Motor neuron (in vitro differentiated cells): ENCODE results near the gene DLG2. TPM values are rescaled to one million over a fixed set of nuclear protein-coding genes. Genes with fewer than 3 reads are reported as not detected.
"Not testable (repeated sequence)": the region's sequence is repeated elsewhere in the genome, so short reads cannot be mapped to it uniquely, and the experiment has no call there.

Experiments used
- ATAC-seq, 8 experiments: fragments of 200-7000 bp; cut with Tn5 transposase; replicated peaks in 6 of 8; 2 replicates each; pipeline ENCODE4 v1.8.0; 2021; ENCODE audit warnings: mild to moderate bottlenecking in 8 of 8, moderate library complexity in 8 of 8
- H3K27ac ChIP-seq, 2 donors: fragments of 250-450 bp; sonication (Bioruptor Pico); 2 replicates each; pipeline ENCODE4 v1.9.0; 2021; ENCODE audit warnings: antibody characterized with exemption in 2 of 2, mild to moderate bottlenecking in 2 of 2, moderate library complexity in 1 of 2
- H3K4me1 ChIP-seq, 2 donors: fragments of 250-450 bp; sonication (Bioruptor Pico); replicated peaks in 1 of 2; 2 replicates each; pipeline ENCODE4 v1.6.1; 2021; ENCODE audit warnings: antibody characterized with exemption in 2 of 2, mild to moderate bottlenecking in 2 of 2, moderate library complexity in 1 of 2
- H3K4me3 ChIP-seq, 5 donors: fragments of 250-450 bp; sonication (Bioruptor Pico); 2 replicates each; pipeline ENCODE4 v1.9.0; 2021; ENCODE audit warnings: antibody characterized with exemption in 5 of 5, mild to moderate bottlenecking in 5 of 5, moderate library complexity in 4 of 5
- WGBS, 10 experiments: fragments of 450-650 bp; shearing (Covaris generic); methylation state at CpG; one replicate each; pipeline ENCODE4 v1.0.0; 2022; 5-methylcytosine and 5-hydroxymethylcytosine counted together
- in situ Hi-C, 9 experiments: fragments of 400-800 bp; cut with MboI; loops; one replicate each; pipeline ENCODE4 v1.15.0; 2021; ENCODE audit warnings: low sequenced_read_pairs in 9 of 9, low pct_unique_long_range_greater_than_20kb in 2 of 9; ENCODE audit not compliant: unreplicated experiment in 9 of 9
- total RNA-seq, 8 experiments: library from RNA; unstranded; fragments of 300-600 nt; gene quantifications; 2 replicates each; pipeline versions ENCODE4 v1.2.3 to v1.2.4, GENCODE V29; 2022

The DLG2 gene
- total RNA-seq, 8 experiments from 2014 or later = 1.3 to 17.5 (median 6.5) TPM

DNA sequence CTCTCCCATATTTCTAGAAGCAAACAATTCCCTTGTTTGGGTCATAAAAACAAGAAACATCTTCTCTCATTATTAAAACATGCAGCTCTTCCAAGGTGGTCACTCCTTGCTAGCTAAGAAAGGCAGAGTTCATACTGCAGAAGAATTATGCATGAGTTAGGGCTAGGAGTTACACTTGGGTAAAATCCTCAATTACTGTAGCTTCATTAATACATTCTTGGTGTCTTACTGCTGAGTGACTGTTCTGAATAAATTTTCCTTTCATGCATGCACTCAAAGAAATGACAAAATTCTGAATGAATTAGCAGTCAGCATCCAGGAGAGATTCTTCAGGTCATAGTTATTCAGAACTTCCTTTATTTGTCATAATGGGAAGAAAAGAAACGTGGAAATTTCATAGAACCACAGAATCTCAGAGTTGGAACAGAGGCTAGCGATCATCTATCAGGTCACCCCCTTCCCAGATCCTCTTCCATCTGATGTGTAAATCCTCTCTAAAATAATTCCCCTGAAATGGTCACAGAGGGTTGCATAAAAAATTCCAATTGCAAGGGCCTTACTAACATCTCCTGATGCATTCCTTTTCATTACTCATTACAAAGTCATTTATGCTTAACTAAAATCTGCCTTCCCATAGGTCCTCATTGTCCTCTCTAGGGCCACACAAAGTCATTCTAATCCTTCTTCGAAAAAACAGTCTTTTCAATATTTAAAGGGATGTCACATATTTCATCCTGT lies 771.5 kb downstream of the DLG2 start:
- Histone ChIP-seq H3K4me1 (no peaks in the 10 kb centered on the region), H3K27ac (no peak overlapping the region), H3K4me3 (no peak overlapping the region)
- in situ Hi-C loops = no loop called here
- WGBS, 10 experiments = 0 to 100% (median 48%) methylated on average over 1 to 3 of the region's 3 CpGs; no CpG with 5 or more reads in 2 of the 10 experiments
- ATAC-seq = peak in 3 of 8 experiments; percentile 83 to 88 (median 83)

DNA sequence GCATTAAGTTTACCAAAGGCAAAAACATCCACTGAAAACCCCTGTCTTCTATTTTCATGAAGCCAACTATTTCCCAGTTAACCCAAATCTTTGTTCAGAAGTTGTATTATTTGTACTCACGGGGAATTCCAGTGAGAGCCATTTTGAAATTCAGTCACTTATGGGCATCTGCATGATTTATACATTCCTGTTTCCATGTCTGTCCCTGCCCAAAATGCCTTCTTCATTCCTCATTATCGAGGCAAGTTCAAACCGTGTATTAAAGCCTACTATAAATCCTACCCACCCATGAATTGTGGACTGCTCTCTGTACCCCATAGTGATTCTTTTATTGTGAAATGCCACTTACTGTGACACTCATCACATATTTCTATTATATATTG lies 772.7 kb downstream of the DLG2 start:
- no peaks in the 10 kb centered on the region for H3K4me1 ChIP-seq
- in situ Hi-C loops = no loop called here
- 0 to 100% (median 71%) methylated on average over 1 to 3 of the region's 3 CpGs; no CpG with 5 or more reads in 2 of the 10 experiments for WGBS, 10 experiments
- H3K27ac ChIP-seq = no peak overlapping the region
- peak in 3 of 8 experiments; percentile 16 to 67 (median 61) for ATAC-seq
- no peak overlapping the region for H3K4me3 ChIP-seq

DNA sequence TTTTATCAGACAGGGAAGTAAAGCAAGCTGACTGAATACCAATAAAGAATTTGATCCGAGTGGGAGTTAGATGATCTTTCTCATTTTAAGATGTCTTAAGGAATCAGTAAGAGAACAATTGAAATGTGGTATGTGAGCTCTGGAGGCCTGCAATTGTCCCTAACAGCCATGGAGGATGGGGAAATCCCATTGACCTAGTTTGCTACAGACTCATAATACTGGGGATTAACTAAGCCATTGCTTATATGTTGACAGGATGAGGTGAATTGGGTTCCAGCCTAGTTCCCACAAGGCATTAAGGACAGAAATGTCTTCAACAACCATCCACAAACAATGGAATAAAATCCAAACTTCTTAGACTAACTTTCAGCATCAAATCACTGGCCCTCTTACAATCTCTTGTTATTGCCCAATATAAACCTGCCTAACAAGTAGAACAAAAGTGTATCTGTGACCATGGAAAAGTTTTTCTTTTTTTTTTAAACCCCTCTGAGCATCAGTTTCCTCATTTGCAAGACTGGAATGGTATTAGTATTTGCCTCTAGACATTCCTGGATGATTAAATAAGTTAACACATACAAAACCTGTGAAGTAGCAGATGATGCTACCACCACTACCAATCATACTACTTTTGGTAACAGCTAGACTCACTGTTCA lies 773.2 kb downstream of the DLG2 start:
- H3K4me1 ChIP-seq = no peaks in the 10 kb centered on the region
- no peak for ATAC-seq
- no peak overlapping the region for H3K4me3 ChIP-seq
- H3K27ac ChIP-seq = no peak overlapping the region
- in situ Hi-C loops = no loop called here
- 0 to 100% (median 95%) methylated on average over 1 of the region's 1 CpG; no CpG with 5 or more reads in 2 of the 10 experiments for WGBS, 10 experiments

DNA sequence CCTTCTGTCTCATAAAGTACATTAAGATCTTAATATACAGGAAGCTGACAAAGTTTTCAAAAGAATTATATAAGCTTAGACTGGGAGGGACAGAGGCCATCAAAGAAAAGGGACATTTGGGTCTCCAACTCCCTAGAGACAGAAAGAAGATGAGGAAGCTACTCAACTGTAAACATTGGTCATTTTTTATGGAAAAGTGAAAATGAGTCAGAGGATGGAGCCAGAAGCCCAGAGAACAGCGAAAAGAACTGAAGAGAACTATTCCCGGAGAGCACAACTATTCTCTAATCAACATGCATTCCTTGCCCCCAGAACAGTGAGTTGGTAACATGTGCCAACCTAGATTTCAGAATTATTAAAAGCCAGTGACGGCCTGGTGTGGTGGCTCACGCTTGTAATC lies 779.3 kb downstream of the DLG2 start:
- no peak overlapping the region for H3K27ac ChIP-seq
- no peaks in the 10 kb centered on the region for H3K4me1 ChIP-seq
- in situ Hi-C loops = no loop called here
- ATAC-seq = no peak
- WGBS, 10 experiments = 80 to 100% (median 89%) methylated on average over 1 to 4 of the region's 4 CpGs; no CpG with 5 or more reads in 4 of the 10 experiments
- H3K4me3 ChIP-seq = no peak overlapping the region

DNA sequence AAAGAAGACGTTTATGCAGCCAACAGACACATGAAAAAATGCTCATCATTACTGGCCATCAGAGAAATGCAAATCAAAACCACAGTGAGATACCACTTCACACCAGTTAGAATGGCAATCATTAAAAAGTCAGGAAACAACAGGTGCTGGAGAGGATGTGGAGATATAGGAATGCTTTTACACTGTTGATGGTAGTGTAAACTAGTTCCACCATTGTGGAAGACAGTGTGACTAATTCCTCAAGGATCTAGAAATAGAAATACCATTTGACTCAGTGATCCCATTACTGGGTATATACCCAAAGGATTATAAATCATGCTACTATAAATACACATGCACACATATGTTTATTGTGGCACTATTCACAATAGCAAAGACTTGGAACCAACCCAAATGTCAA lies 786.9 kb downstream of the DLG2 start:
- WGBS, 10 experiments = 0 to 100% (median 85%) methylated on average over 1 of the region's 1 CpG; no CpG with 5 or more reads in 4 of the 10 experiments
- H3K4me3 ChIP-seq, H3K4me1 ChIP-seq, in situ Hi-C loops, H3K27ac ChIP-seq, ATAC-seq: not testable (repeated sequence)

DNA sequence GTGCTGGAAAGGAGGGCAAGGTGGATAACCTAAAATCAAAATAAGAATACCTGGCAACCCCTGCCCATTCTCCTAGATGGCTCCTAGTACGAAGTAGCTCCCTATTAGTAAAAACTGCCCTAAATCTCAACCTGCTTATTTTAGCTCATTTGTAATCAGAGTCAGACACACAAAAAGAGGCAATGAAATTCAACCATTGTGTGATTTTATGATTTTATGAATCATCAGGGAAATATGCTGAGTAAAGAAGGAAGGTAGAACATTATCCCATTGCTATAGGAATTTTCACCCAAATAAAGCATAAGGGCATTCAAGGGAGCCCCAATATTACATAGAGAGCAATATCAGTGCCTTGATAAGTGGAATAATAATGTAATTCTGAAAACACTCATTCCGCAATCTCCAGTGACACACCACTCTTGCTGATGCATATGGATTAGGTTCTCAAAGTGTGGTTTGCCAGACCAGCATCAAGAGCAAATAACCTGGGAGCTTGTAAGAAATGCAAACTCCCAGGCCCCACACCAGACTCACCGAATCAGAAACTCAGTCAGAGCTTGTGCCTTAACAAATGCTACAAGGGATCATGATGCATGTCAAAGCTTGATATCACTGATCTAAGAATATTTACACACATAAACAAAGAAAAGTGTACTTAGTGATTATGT lies 789.6 kb downstream of the DLG2 start:
- Histone ChIP-seq H3K4me3 (no peak overlapping the region), H3K4me1 (no peaks in the 10 kb centered on the region), H3K27ac (no peak overlapping the region)
- in situ Hi-C loops = no loop called here
- ATAC-seq = peak in 1 of 8 experiments; percentile 35
- 63 to 100% (median 90%) methylated on average over 1 to 3 of the region's 3 CpGs; no CpG with 5 or more reads in 1 of the 10 experiments for WGBS, 10 experiments

DNA sequence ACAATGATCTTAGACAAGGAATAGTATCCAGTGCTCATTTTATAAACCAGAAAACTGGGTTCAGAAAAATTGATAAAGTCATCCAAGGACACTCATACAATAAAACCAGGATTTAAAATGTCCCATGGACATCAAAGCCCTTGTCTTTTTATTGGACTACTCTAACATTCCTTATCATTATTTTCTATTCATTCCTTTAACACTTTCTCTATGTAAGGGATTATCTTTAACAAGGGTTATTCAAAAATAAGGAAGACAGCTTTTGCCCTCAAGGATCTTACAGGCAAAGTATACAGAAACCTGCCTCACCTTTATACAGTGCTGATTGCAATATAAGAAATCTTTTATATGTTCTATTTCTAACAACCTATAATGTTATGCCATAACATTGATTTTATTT lies 790.8 kb downstream of the DLG2 start:
- H3K4me1 ChIP-seq = no peaks in the 10 kb centered on the region
- in situ Hi-C loops = no loop called here
- ATAC-seq = no peak
- H3K4me3 ChIP-seq = no peak overlapping the region
- H3K27ac ChIP-seq = no peak overlapping the region

DNA sequence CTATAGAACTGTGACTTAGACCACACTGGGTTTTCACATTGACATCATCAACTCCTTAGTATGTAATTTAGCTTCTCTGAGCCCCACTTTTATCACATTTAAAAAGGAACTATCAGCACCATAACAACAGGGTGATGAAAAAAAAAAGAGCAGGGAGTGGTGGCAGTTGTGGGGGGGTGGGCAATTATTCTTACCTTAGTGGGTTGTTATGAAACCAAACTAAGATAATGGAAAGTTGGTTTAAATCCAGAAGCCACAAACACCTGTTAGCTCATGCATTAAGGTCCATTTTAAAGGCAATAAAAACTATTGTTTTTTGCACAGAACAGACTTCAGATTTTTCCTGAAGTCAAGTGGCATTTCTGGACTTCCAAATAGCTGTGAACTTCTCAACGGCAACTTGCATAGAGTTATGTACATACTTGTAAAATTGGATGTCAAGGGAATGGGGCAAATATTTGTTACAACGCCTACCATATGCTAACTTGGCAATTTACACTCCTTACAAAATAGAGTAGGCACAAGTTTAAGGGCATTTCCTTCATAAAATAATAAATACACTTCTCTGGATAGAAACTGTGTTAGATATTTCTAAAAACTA lies 793.6 kb downstream of the DLG2 start:
- ATAC-seq = peak in 3 of 8 experiments; percentile 74 to 77 (median 75)
- no peak overlapping the region for H3K4me3 ChIP-seq
- H3K4me1 ChIP-seq = no peaks in the 10 kb centered on the region
- 0 to 86% (median 6%) methylated on average over 1 to 2 of the region's 2 CpGs; no CpG with 5 or more reads in 3 of the 10 experiments for WGBS, 10 experiments
- H3K27ac ChIP-seq = no peak overlapping the region
- in situ Hi-C loops = no loop called here

DNA sequence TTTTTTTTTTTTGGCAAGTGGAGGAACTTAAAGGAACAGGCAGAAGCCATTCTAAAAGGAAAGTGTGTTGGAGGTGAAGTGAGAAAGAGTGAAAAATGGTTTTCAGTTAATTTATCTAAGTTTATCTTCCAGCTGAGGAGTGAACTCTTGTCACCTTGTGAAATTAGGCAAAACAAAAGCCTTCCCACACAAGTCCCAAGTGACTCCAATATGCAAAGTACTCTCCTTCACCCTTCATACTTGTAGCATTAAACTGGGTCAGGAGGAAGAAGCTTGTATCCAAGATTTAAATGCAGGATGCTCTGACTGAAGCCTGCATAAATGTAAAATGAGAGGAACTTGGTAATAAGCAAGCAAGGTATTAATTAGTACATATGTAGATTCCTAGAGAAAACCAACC lies 796.8 kb downstream of the DLG2 start:
- Histone ChIP-seq H3K4me3 (no peak overlapping the region), H3K27ac (no peak overlapping the region), H3K4me1 (no peaks in the 10 kb centered on the region)
- in situ Hi-C loops = no loop called here
- ATAC-seq = peak in 2 of 8 experiments; percentile 23 to 35

DNA sequence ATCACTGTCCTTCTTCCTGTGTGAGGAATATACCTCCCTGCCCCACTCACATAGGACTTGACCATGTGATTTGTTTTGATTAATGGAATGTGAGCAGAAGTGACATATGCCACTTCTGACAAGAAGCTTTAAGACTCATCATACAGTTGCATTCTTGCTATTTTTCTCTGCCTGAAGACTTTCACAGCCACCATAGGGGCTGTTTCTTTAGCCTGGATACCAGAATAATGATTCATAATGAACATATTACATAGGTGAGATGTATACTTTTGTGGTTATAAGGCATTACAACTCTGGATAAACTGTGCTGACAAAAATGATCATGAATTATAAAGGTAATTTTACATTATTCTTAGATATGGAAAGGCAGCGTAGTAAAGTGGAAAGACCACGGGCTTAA lies 798.0 kb downstream of the DLG2 start:
- Histone ChIP-seq H3K4me3 (no peak overlapping the region), H3K4me1 (no peaks in the 10 kb centered on the region), H3K27ac (no peak overlapping the region)
- ATAC-seq = no peak
- in situ Hi-C loops = no loop called here
- 79 to 100% (median 90%) methylated on average over 1 to 2 of the region's 2 CpGs; no CpG with 5 or more reads in 2 of the 10 experiments for WGBS, 10 experiments

DNA sequence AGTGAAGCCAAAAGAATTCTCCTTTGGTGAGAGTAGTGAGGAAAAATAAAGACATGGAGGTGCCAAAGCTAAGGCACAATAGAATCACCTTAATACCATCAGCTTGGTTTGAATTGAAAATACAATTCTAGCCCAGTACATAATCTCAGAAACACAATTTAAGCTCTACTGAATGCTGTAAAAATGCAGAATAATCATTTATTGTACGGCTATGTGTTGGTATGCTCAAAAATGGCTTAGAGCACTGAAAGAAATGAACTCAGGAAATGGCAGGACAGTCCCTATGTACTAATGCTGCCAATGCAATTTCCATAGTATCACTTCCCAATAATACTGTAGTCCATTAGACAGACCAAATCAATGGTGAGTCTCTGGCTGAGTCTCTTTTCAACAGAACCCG lies 798.5 kb downstream of the DLG2 start:
- Histone ChIP-seq H3K4me3 (no peak overlapping the region), H3K27ac (no peak overlapping the region), H3K4me1 (no peaks in the 10 kb centered on the region)
- no peak for ATAC-seq
- in situ Hi-C loops = no loop called here
- 71 to 100% (median 96%) methylated on average over 1 to 2 of the region's 2 CpGs; no CpG with 5 or more reads in 1 of the 10 experiments for WGBS, 10 experiments

DNA sequence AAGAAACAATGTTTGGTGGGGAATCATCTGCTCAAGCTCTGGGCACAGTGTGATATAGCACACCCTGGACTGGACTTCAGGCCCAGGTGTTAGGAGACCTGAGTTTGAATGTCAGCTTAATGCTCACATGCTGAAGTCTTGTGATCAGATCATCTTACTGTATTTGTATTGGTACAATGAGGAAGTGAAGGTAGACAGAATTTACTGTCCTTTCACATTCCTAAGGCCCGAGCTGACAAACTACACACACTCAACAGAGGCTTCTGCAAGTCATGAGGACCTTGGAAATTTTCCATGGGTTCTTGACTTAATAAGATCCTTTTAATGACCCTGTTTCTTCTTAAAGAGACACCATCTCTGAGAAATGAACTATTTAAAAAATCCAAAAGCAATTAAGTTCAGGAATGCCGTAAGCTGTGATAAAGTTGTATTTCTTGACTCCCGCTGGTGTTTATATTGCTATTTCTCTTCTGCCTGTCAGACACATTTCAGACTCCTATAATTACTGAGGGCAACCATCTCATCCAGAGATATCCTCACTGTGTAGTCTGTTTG lies 802.0 kb downstream of the DLG2 start:
- in situ Hi-C loops = no loop called here
- Histone ChIP-seq H3K27ac (no peak overlapping the region), H3K4me3 (no peak overlapping the region), H3K4me1 (no peaks in the 10 kb centered on the region)
- 69 to 100% (median 90%) methylated on average over 1 to 3 of the region's 3 CpGs; no CpG with 5 or more reads in 2 of the 10 experiments for WGBS, 10 experiments
- ATAC-seq = no peak

DNA sequence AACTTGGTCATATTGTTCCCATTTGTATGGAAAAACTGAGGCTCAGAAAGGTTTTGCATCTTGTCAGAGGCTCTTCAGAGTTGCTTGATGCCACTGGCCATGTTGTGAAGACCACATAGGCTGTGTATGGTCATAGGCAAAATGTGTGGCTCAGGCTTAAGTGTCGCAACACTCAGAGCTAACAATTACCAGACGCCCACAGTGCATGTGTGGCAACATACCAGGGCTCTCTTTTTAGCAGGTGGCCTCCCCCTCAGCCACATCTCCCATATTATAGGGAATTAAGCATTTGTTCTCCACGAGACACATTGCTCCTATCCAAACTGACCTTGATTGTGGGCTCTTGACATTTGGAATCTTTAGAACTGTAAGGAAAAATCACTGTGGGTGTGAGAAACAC lies 802.5 kb downstream of the DLG2 start:
- in situ Hi-C loops = loop anchor here in 2 of 9 experiments (25.0 kb wide), 1 partner anchor 763 kb away; no protein-coding TSS in a partner anchor
- Histone ChIP-seq H3K4me3 (no peak overlapping the region), H3K4me1 (no peaks in the 10 kb centered on the region), H3K27ac (no peak overlapping the region)
- WGBS, 10 experiments = 40 to 92% (median 67%) methylated on average over 1 to 2 of the region's 3 CpGs; no CpG with 5 or more reads in 4 of the 10 experiments
- no peak for ATAC-seq
